Suprapubic skin (tissue), 3 donors: Measurements from ENCODE around the gene MANF.

Experiments
- CTCF ChIP-seq, 2 donors: fragments of 200-600 bp in 1 of 2; fragments of 450-650 bp in 1 of 2; sonication (generic) in 1 of 2; IDR thresholded peaks; one replicate each; pipeline ENCODE4 v1.5.1; 2016 to 2019; ENCODE audit warnings: antibody characterized with exemption in 2 of 2, mild to moderate bottlenecking in 1 of 2, moderate library complexity in 1 of 2
- EP300 ChIP-seq: sonication (generic); formaldehyde crosslinking; IDR thresholded peaks from one replicate; pipeline ENCODE4 v1.6.1; 2017; ENCODE audit warnings: antibody characterized with exemption
- POLR2A ChIP-seq, 2 donors: fragments of 450-650 bp; IDR thresholded peaks; one replicate each; pipeline ENCODE4 v1.6.1; 2017; ENCODE audit warnings: antibody characterized with exemption in 2 of 2, mild to moderate bottlenecking in 2 of 2, moderate library complexity in 2 of 2

- TF ChIP-seq CTCF (IDR thresholded peaks at IDR 0.05), result no peak
- TF ChIP-seq EP300, result no peak
- no peak for TF ChIP-seq POLR2A (IDR thresholded peaks at IDR 0.05)
These were observed 10.0 kb upstream of the MANF start for GRCh38 chr3:51375136-51375535.
